HepG2 (cell line): ENCODE measurements around the gene FAM20C. TPM values are rescaled to one million over a fixed set of nuclear protein-coding genes. Genes with fewer than 3 reads are reported as not detected.

Experiments
- BORCS8-MEF2B ChIP-seq: sonication (generic); formaldehyde crosslinking; IDR thresholded peaks from 2 replicates; pipeline ENCODE4 v1.8.0; 2022; ENCODE audit warnings: mild to moderate bottlenecking, missing genetic modification reagents
- CREB3 ChIP-seq: sonication (generic); formaldehyde crosslinking; IDR thresholded peaks from 2 replicates; pipeline ENCODE4 v1.5.0; 2020; ENCODE audit warnings: missing genetic modification reagents
- MAF1 ChIP-seq: sonication (generic); formaldehyde crosslinking; IDR thresholded peaks from 2 replicates; pipeline ENCODE4 v1.5.0; 2020; ENCODE audit warnings: missing genetic modification reagents, borderline replicate concordance
- MXI1 ChIP-seq: IDR thresholded peaks from 3 replicates; pipeline ENCODE4 v1.6.1; 2012; ENCODE audit warnings: low read depth, low read length, inconsistent platforms, borderline replicate concordance
- NFE2L1 ChIP-seq: sonication (generic); formaldehyde crosslinking; IDR thresholded peaks from 2 replicates; pipeline ENCODE4 v1.4.0; 2020; ENCODE audit warnings: missing genetic modification reagents, mild to moderate bottlenecking, borderline replicate concordance
- THAP7 ChIP-seq: sonication (generic); formaldehyde crosslinking; IDR thresholded peaks from 2 replicates; pipeline ENCODE4 v1.8.1; 2023; ENCODE audit warnings: mild to moderate bottlenecking, missing genetic modification reagents
- THRA ChIP-seq: sonication (generic); formaldehyde crosslinking; IDR thresholded peaks from 2 replicates; pipeline ENCODE4 v1.4.0; 2020; ENCODE audit warnings: missing genetic modification reagents, borderline replicate concordance
- ZBTB25 ChIP-seq: IDR thresholded peaks from 2 replicates; pipeline ENCODE4 v1.6.1; 2018; ENCODE audit warnings: missing genetic modification reagents
- ZBTB37 ChIP-seq: sonication (generic); formaldehyde crosslinking; IDR thresholded peaks from 2 replicates; pipeline ENCODE4 v1.4.0; 2020; ENCODE audit warnings: mild to moderate bottlenecking, missing genetic modification reagents
- ZBTB42 ChIP-seq: sonication (generic); formaldehyde crosslinking; IDR thresholded peaks from 2 replicates; pipeline ENCODE4 v1.5.0; 2020; ENCODE audit warnings: mild to moderate bottlenecking, missing genetic modification reagents
- ZMAT5 ChIP-seq: sonication (generic); formaldehyde crosslinking; IDR thresholded peaks from 2 replicates; pipeline ENCODE4 v1.5.0; 2020; ENCODE audit warnings: mild to moderate bottlenecking, low read depth, missing genetic modification reagents, borderline replicate concordance
- ZNF207 ChIP-seq: fragments of 450-650 bp; IDR thresholded peaks from 2 replicates; pipeline ENCODE4 v1.6.1; 2016; ENCODE audit warnings: antibody characterized with exemption, borderline replicate concordance
- ZNF263 ChIP-seq: sonication (generic); formaldehyde crosslinking; IDR thresholded peaks from 2 replicates; pipeline ENCODE4 v1.4.0; 2020; ENCODE audit warnings: missing genetic modification reagents
- ZNF317 ChIP-seq: sonication (generic); formaldehyde crosslinking; IDR thresholded peaks from 2 replicates; pipeline ENCODE4 v1.5.0; 2020; ENCODE audit warnings: mild to moderate bottlenecking, missing genetic modification reagents
- ZNF609 ChIP-seq: sonication (generic); formaldehyde crosslinking; IDR thresholded peaks from 2 replicates; pipeline ENCODE4 v1.4.0; 2020; ENCODE audit warnings: mild to moderate bottlenecking, missing genetic modification reagents, borderline replicate concordance
- ZNF878 ChIP-seq: sonication (generic); formaldehyde crosslinking; IDR thresholded peaks from 2 replicates; pipeline ENCODE4 v1.8.1; 2023; ENCODE audit warnings: mild to moderate bottlenecking, missing genetic modification reagents, moderate library complexity
- polyA plus RNA-seq, 8 experiments: library from polyadenylated mRNA; depleted of rRNA in 3 of 8; stranded (reverse) in 7 of 8; unstranded in 1 of 8; fragments of >200 nt; fragmentation: Illumina TruSeq in 4 of 8; extraction: Trizol in 4 of 8; gene quantifications; 2 replicates each; pipeline versions ENCODE4 v1.2.1 to v1.2.3, GENCODE V29; 2011 to 2016; ENCODE audit warnings: low read depth in 4 of 8, missing spikeins in 1 of 8, mixed read lengths in 1 of 8; ENCODE audit not compliant: insufficient read depth in 1 of 8
- total RNA-seq, 5 experiments: library from RNA; depleted of rRNA; stranded (reverse); fragments of >200 nt; fragmentation: Illumina TruSeq; extraction: Trizol; gene quantifications; 2 replicates each; pipeline ENCODE4 v1.2.3, GENCODE V29; 2016; ENCODE audit warnings: low read depth in 1 of 5

FAM20C gene
- total and polyA plus RNA-seq, 2 of the 13 experiments (the other 11 are each of a cell fraction or from before 2014, with no cell fraction given): 11.9 to 19.9 TPM

- no peak for TF ChIP-seq MAF1 (CRISPR knock-in tag)
- peak; percentile 51; the same call in 1 of the 2 replicates for TF ChIP-seq BORCS8-MEF2B
- TF ChIP-seq ZBTB37 (CRISPR knock-in tag): peak; percentile 83; the same call in 1 of the 2 replicates
- TF ChIP-seq MXI1: peak; percentile 46; the same call in 1 of the 3 replicates
- no peak for TF ChIP-seq ZNF207
- no peak for TF ChIP-seq ZMAT5 (CRISPR knock-in tag)
- TF ChIP-seq ZBTB42 (CRISPR knock-in tag): no peak
- no peak for TF ChIP-seq THAP7
- no peak for TF ChIP-seq CREB3 (CRISPR knock-in tag)
- TF ChIP-seq NFE2L1 (CRISPR knock-in tag): no peak
- TF ChIP-seq ZNF878 (CRISPR knock-in tag): no peak
- TF ChIP-seq ZNF317 (CRISPR knock-in tag): no peak
- 0 out of 2 replicates have a peak, but pooled peaks have one; percentile 39 for TF ChIP-seq THRA (CRISPR knock-in tag)
- TF ChIP-seq ZNF263 (CRISPR knock-in tag): 0 out of 2 replicates have a peak, but pooled peaks have one; percentile 13
- 0 out of 2 replicates have a peak, but pooled peaks have one; percentile 50 for TF ChIP-seq ZBTB25 (CRISPR knock-in tag)
- TF ChIP-seq ZNF609 (CRISPR knock-in tag): no peak
Measured at GRCh38 chr7:197413-198335, 5.3 kb downstream of the FAM20C start (continued).
